HepG2 (cell line): ENCODE measurements around the gene ARHGAP9. TPM values are rescaled to one million over a fixed set of nuclear protein-coding genes. Genes with fewer than 3 reads are reported as not detected.

Experiments
- ATAC-seq: fragments of 200-7000 bp; cut with Tn5 transposase; 3 replicates; pipeline ENCODE4 v1.9.1; 2020; ENCODE audit warnings: mild to moderate bottlenecking, moderate library complexity
- BruUV-seq: library from RNA; stranded (reverse); fragments of 400-500 nt; replicated peaks from 2 replicates; lab custom pipeline; 2021; lab: Mats Ljungman, UMichigan
- CTCF ChIA-PET: fragments of 300-600 bp; formaldehyde crosslinking; extraction: SDS; loops from one replicate; lab custom pipeline; 2021; ENCODE audit warnings: low total read pairs, inconsistent platforms, low intra/inter-chr PET ratio; lab: Yijun Ruan, JAX
- POLR2A ChIA-PET: fragments of 350-600 bp; sonication (Branson Sonifier 250); formaldehyde crosslinking; loops from one replicate; lab custom pipeline; 2020; ENCODE audit warnings: antibody characterized with exemption, inconsistent platforms; lab: Yijun Ruan, JAX
- DNase-seq: peaks from one replicate; pipeline ENCODE4 v3.0.0-alpha.2; 2015; ENCODE audit warnings: low spot score
- FAIRE-seq: peaks from 3 replicates; lab custom pipeline; 2011; peaks lifted over from hg19 to GRCh38; lab: Jason Lieb, UNC
- H2AFZ ChIP-seq: one replicate; pipeline ENCODE4 v1.6.1; 2011; ENCODE audit warnings: low read length, inconsistent platforms
- H3K27ac ChIP-seq: fragments of 300-600 bp; 3 replicates; pipeline ENCODE4 v1.8.0; 2011; ENCODE audit warnings: mixed run types, mild to moderate bottlenecking, mixed read lengths, low read length, inconsistent platforms; ENCODE audit not compliant: insufficient read depth; ENCODE audit errors: extremely low read length
- H3K27me3 ChIP-seq, 2 experiments: fragments of 200-600 bp in 1 of 2; 2 replicates in 1 of 2; 3 replicates in 1 of 2; pipeline versions ENCODE4 v1.6.0 to v1.8.0; 2011; ENCODE audit warnings: low read length in 2 of 2, mild to moderate bottlenecking in 2 of 2, moderate library complexity in 2 of 2, inconsistent platforms in 1 of 2; ENCODE audit not compliant: insufficient read depth in 2 of 2, control insufficient read depth in 1 of 2
- H3K36me3 ChIP-seq, 2 experiments: fragments of 200-600 bp in 1 of 2; replicated peaks in 1 of 2; 2 replicates in 1 of 2; 3 replicates in 1 of 2; pipeline versions ENCODE4 v1.5.1 to v1.8.0; 2011; ENCODE audit warnings: low read length in 2 of 2, inconsistent platforms in 1 of 2; ENCODE audit not compliant: insufficient read depth in 2 of 2, control insufficient read depth in 1 of 2
- H3K4me1 ChIP-seq: 2 replicates; pipeline ENCODE4 v1.5.1; 2012; ENCODE audit warnings: low read length, inconsistent platforms; ENCODE audit not compliant: insufficient read depth
- H3K4me2 ChIP-seq: 2 replicates; pipeline ENCODE4 v1.6.0; 2011; ENCODE audit warnings: low read depth, low read length, inconsistent platforms
- H3K4me3 ChIP-seq, 3 experiments: fragments of 200-600 bp in 1 of 3; sonication (generic), shearing (Covaris generic) in 1 of 3; replicated peaks in 1 of 3; 2 replicates each; pipeline ENCODE4 v1.5.1; 2011 to 2016; ENCODE audit warnings: low read length in 3 of 3, inconsistent platforms in 2 of 3, low read depth in 2 of 3, mild to moderate bottlenecking in 2 of 3, control low read depth in 1 of 3, mixed read lengths in 1 of 3; ENCODE audit not compliant: insufficient read depth in 1 of 3
- H3K79me2 ChIP-seq: one replicate; pipeline ENCODE4 v1.6.1; 2011; ENCODE audit warnings: low read length, inconsistent platforms; ENCODE audit not compliant: insufficient read depth
- H3K9ac ChIP-seq: 2 replicates; pipeline ENCODE4 v1.6.0; 2011; ENCODE audit warnings: mild to moderate bottlenecking, low read depth, low read length, inconsistent platforms; ENCODE audit not compliant: insufficient read depth
- H3K9me3 ChIP-seq: 2 replicates; pipeline ENCODE4 v1.5.1; 2012; ENCODE audit warnings: mild to moderate bottlenecking, low read length
- H4K20me1 ChIP-seq: 2 replicates; pipeline ENCODE4 v1.6.0; 2011; ENCODE audit warnings: inconsistent platforms, mild to moderate bottlenecking, low read length, moderate library complexity; ENCODE audit not compliant: insufficient read depth
- AGO1 ChIP-seq: fragments of 200-400 bp; formaldehyde crosslinking; IDR thresholded peaks from 2 replicates; pipeline ENCODE4 v1.6.1; 2017; ENCODE audit warnings: mild to moderate bottlenecking, low read depth, low read length, moderate library complexity; ENCODE audit not compliant: poor library complexity, severe bottlenecking
- CREB1 ChIP-seq, 2 experiments: fragments of 450-650 bp in 1 of 2; IDR thresholded peaks; 2 replicates each; pipeline ENCODE4 v1.6.1; 2016 to 2017; ENCODE audit warnings: control low read depth in 1 of 2, mild to moderate bottlenecking in 1 of 2, missing compliant biosample characterization in 1 of 2, missing genetic modification characterization in 1 of 2
- GPBP1L1 ChIP-seq: sonication (generic); formaldehyde crosslinking; IDR thresholded peaks from 2 replicates; pipeline ENCODE4 v1.5.0; 2020; ENCODE audit warnings: mild to moderate bottlenecking, missing genetic modification reagents
- HNRNPH1 ChIP-seq: fragments of 200-400 bp; formaldehyde crosslinking; optimal IDR thresholded peaks from 2 replicates; pipeline ENCODE3; 2017; ENCODE audit warnings: mild to moderate bottlenecking, low read depth, low read length
- NFE2L2 ChIP-seq: fragments of 150-350 bp; IDR thresholded peaks from 2 replicates; pipeline ENCODE4 v1.6.1; 2014; ENCODE audit warnings: low read length
- PATZ1 ChIP-seq: sonication (generic); formaldehyde crosslinking; IDR thresholded peaks from 2 replicates; pipeline ENCODE4 v1.4.0; 2020; ENCODE audit warnings: missing genetic modification reagents
- POLR2A ChIP-seq, 2 experiments: IDR thresholded peaks; 2 replicates each; pipeline ENCODE4 v1.6.1; 2011; ENCODE audit warnings: low read depth in 2 of 2, low read length in 2 of 2, mild to moderate bottlenecking in 1 of 2, moderate library complexity in 1 of 2; ENCODE audit not compliant: insufficient read depth in 1 of 2
- SOX5 ChIP-seq: IDR thresholded peaks from 2 replicates; pipeline ENCODE4 v1.6.1; 2016; ENCODE audit warnings: borderline replicate concordance
- ZFP41 ChIP-seq: sonication (generic); formaldehyde crosslinking; IDR thresholded peaks from 2 replicates; pipeline ENCODE4 v1.4.0; 2020; ENCODE audit warnings: mild to moderate bottlenecking, missing genetic modification reagents, borderline replicate concordance
- ZMYM2 ChIP-seq: sonication (generic); formaldehyde crosslinking; IDR thresholded peaks from 2 replicates; pipeline ENCODE4 v1.8.0; 2022; ENCODE audit warnings: mild to moderate bottlenecking, missing genetic modification reagents
- ZNF160 ChIP-seq: sonication (generic); formaldehyde crosslinking; IDR thresholded peaks from 2 replicates; pipeline ENCODE4 v1.8.0; 2022; ENCODE audit warnings: mild to moderate bottlenecking, inconsistent platforms, missing genetic modification reagents
- ZNF547 ChIP-seq: sonication (generic); formaldehyde crosslinking; IDR thresholded peaks from 2 replicates; pipeline ENCODE4 v1.5.1; 2020; ENCODE audit warnings: mild to moderate bottlenecking, missing genetic modification reagents
- ZNF652 ChIP-seq: IDR thresholded peaks from 2 replicates; pipeline ENCODE4 v1.6.1; 2016; ENCODE audit warnings: low read depth, borderline replicate concordance
- ZSCAN31 ChIP-seq: sonication (generic); formaldehyde crosslinking; IDR thresholded peaks from 2 replicates; pipeline ENCODE4 v1.5.0; 2020; ENCODE audit warnings: low read depth, mild to moderate bottlenecking, missing genetic modification reagents
- WGBS: methylation state at CpG from one replicate; pipeline ENCODE4 v1.1.6; 2017; ENCODE audit warnings: low lambda C conversion rate; 5-methylcytosine and 5-hydroxymethylcytosine counted together
- in situ Hi-C: cut with HindIII; loops from 2 replicates; pipeline ENCODE4 v1.10.0; 2017; ENCODE audit warnings: low pct_unique_long_range_greater_than_20kb; ENCODE audit not compliant: extremely low pct_ligation_motif_present
- intact Hi-C: fragments of 100-400 bp; cut with micrococcal nuclease; formaldehyde crosslinking; loops from one replicate; pipeline ENCODE4 v1.10.0; 2022; ENCODE audit not compliant: unreplicated experiment
- polyA plus RNA-seq, 8 experiments: library from polyadenylated mRNA; depleted of rRNA in 3 of 8; stranded (reverse) in 7 of 8; unstranded in 1 of 8; fragments of >200 nt; fragmentation: Illumina TruSeq in 4 of 8; extraction: Trizol in 4 of 8; gene quantifications; 2 replicates each; pipeline versions ENCODE4 v1.2.1 to v1.2.3, GENCODE V29; 2011 to 2016; ENCODE audit warnings: low read depth in 4 of 8, missing spikeins in 1 of 8, mixed read lengths in 1 of 8; ENCODE audit not compliant: insufficient read depth in 1 of 8
- total RNA-seq, 5 experiments: library from RNA; depleted of rRNA; stranded (reverse); fragments of >200 nt; fragmentation: Illumina TruSeq; extraction: Trizol; gene quantifications; 2 replicates each; pipeline ENCODE4 v1.2.3, GENCODE V29; 2016; ENCODE audit warnings: low read depth in 1 of 5

ARHGAP9 gene
- total and polyA plus RNA-seq, 2 of the 13 experiments (the other 11 are each of a cell fraction or from before 2014, with no cell fraction given): 0.18 to 1.2 TPM

- peaks cover 4% of the 10 kb centered on the region for H3K79me2 ChIP-seq
- peaks cover 60% of the 10 kb centered on the region for H3K4me1 ChIP-seq
- H3K27me3 ChIP-seq: peaks cover 0 to 28% of the 10 kb centered on the region in 2 experiments; a peak in 3 of 5 replicates
- H3K9ac ChIP-seq: peak overlapping the region; percentile 39; the same call in 1 of the 2 replicates
- H4K20me1 ChIP-seq: no peaks in the 10 kb centered on the region
- ChIA-PET CTCF (interaction anchor here (1.2 kb wide), 1 partner anchor 198 kb away, joined by 4 read pairs; no protein-coding TSS in a partner anchor), POLR2A (interaction anchor here (1.0 to 1.3 kb wide), 2 partner anchors 58 to 59 kb away, joined by 3 to 5 read pairs; no protein-coding TSS in a partner anchor)
- TF ChIP-seq POLR2A (IDR thresholded peaks at IDR 0.05; ENCODE audit: insufficient read depth in 1 of 2, low read depth in 2 of 2, low read length in 2 of 2) (no peak), ZMYM2 (no peak), ZFP41 (CRISPR knock-in tag) (no peak), HNRNPH1 (no peak), SOX5 (CRISPR knock-in tag) (no peak), ZNF547 (CRISPR knock-in tag) (no peak), GPBP1L1 (CRISPR knock-in tag) (no peak), PATZ1 (CRISPR knock-in tag) (peak; percentile 51; the same call in 1 of the 2 replicates), AGO1 (no peak), ZSCAN31 (no peak), NFE2L2 (no peak), CREB1 (IDR thresholded peaks at IDR 0.05) (0 out of 2 replicates have a peak, but pooled peaks have one; percentile 31), CREB1 (CRISPR knock-in tag; IDR thresholded peaks at IDR 0.05) (no peak), ZNF160 (CRISPR knock-in tag) (no peak), ZNF652 (CRISPR knock-in tag) (peak; percentile 63; the same call in 1 of the 2 replicates)
- DNase-seq (no peak), FAIRE-seq (no peak), ATAC-seq (no peak)
- in situ Hi-C loops (no loop called here), intact Hi-C loops (no loop called here)
- H2AFZ ChIP-seq: no peak overlapping the region
- no peak overlapping the region for H3K27ac ChIP-seq
- H3K9me3 ChIP-seq: no peaks in the 10 kb centered on the region
- BruUV-seq: no TSS peak
- H3K4me2 ChIP-seq: peak overlapping the region; percentile 99
- peak overlapping the region; percentile 53 to 94 (median 68) for H3K4me3 ChIP-seq
- H3K36me3 ChIP-seq: no peaks in the 10 kb centered on the region
- 3% methylated on average over 30 of the region's 32 CpGs for WGBS
These were observed 18.3 kb downstream of the ARHGAP9 start for GRCh38 chr12:57461276-57461916.
